Measurements from ENCODE around the gene MYOCOS.
"Not testable (repeated sequence)": the region's sequence is repeated elsewhere in the genome, so short reads cannot be mapped to it uniquely, and the experiment has no call there.

Gene MYOCOS

GRCh38 chr1:171643156-171643555 lies 21.1 kb downstream of the MYOCOS start:
- ATAC-seq (no peak), DNase-seq (no peak)
- Mint-ChIP-seq H3K27ac (peak overlapping the region in 1 of 2 donors; percentile 46), H3K9me3 (no peaks in the 10 kb centered on the region), H3K27me3 (peaks cover 24% of the 10 kb centered on the region), H3K4me1 (peaks cover 13% of the 10 kb centered on the region), H3K4me3 (no peak overlapping the region)

DNA sequence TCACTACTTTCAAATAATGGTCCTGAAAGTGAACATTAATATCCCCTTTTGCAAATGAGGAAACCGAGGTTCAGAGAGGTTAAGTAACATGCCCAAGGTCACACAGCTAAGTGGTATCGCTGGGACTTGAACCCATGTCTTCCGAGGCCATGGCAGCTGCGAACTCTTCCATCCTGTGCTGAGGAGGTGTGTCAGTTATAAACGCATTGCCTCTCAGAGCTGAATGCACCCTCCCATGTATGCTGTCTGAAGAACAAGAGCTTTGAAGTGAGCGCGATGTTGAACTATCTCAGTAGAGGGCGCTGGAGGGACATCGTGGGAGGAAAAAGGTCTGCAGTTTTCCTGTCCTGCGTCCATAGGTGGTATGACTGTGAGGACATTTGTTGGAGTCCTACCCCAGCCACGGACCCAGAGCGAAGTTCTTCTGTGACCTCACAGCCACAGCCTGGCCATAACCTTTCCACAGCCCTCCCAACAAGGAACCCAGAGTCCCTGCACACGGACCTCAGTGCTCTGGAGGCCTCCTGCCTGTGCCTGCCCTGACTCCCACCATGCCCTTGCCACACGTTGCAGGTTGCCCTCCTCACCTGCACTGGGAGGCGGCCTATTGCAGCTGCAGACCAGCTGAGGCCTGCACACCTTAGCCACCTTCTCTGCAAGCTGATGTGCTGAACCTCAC lies 22.9 kb downstream of the MYOCOS start:
- DNase-seq: peak; percentile 65 to 74
- Mint-ChIP-seq H3K4me1 (peaks cover 13% of the 10 kb centered on the region), H3K27ac (peak overlapping the region; percentile 42 to 64), H3K27me3 (peaks cover 24% of the 10 kb centered on the region), H3K4me3 (no peak overlapping the region), H3K9me3 (no peaks in the 10 kb centered on the region)
- peak; percentile 88 for ATAC-seq

- peaks cover 24% of the 10 kb centered on the region for H3K27me3 Mint-ChIP-seq
- H3K4me1 Mint-ChIP-seq: peaks cover 13% of the 10 kb centered on the region
- DNase-seq: no peak
- ATAC-seq: peak; percentile 27
- no peak overlapping the region for H3K4me3 Mint-ChIP-seq
- H3K27ac Mint-ChIP-seq: no peak overlapping the region
- H3K9me3 Mint-ChIP-seq: no peaks in the 10 kb centered on the region
Measured at GRCh38 chr1:171645553-171646248, 23.7 kb downstream of the MYOCOS start.

DNA sequence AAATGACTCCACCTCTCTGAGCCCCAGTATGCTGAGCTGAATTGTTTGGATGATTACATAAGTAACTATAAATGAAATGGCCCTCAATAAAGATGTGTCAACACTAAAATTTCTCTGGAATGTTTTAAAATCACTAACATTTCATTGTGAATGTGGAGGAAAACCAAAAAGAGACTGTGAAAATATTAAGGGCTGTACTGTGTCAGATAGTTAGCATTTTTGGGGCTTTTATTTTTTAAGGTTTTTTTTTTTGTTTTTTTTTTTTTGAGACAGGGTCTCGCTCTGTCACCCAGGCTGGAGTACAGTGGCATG lies 24.2 kb downstream of the MYOCOS start:
- Mint-ChIP-seq H3K9me3 (no peaks in the 10 kb centered on the region), H3K4me3 (no peak overlapping the region), H3K4me1 (peaks cover 13% of the 10 kb centered on the region), H3K27me3 (peaks cover 20% of the 10 kb centered on the region), H3K27ac (no peak overlapping the region)
- DNase-seq: no peak
- no peak for ATAC-seq

- no peak within 1 kb of the TSS for H3K4me3 Mint-ChIP-seq
- H3K27ac Mint-ChIP-seq: no peak within 1 kb of the TSS
- ATAC-seq (peak; percentile 29), DNase-seq (no peak)
- peaks cover 11% of the 10 kb centered on the region for H3K4me1 Mint-ChIP-seq
- no peaks in the 10 kb centered on the region for H3K9me3 Mint-ChIP-seq
- H3K27me3 Mint-ChIP-seq: peaks cover 33% of the 10 kb centered on the region
Measured at GRCh38 chr1:171652234-171652822, 30.3 kb downstream of the MYOCOS start, which contains the start of gene MYOC. Gene MYOC (minus strand): TSS chr1:171652688. CDS start chr1:171652611, 77 bp downstream.

DNA sequence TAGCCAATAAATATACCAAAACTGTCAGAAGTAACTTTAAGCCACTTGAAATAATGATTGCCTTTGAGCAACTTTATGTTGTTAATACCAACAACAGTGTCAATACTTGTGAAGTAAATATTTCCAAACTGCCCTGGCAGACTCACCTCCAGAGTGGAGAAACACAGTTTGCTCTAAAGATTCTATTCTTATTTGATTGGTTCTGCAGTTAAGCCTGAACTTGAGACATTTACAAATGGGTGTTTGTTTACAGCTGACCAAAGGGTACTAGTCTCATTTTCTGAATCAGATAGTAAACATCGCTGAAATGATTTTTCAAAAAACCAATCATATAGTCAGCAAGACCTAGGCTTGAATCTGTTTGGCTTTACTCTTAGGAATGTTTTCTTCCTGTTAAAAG lies 31.8 kb downstream of the MYOCOS start:
- no peak overlapping the region for H3K27ac Mint-ChIP-seq
- no peak overlapping the region for H3K4me3 Mint-ChIP-seq
- DNase-seq: no peak
- H3K4me1 Mint-ChIP-seq: peaks cover 11% of the 10 kb centered on the region
- H3K27me3 Mint-ChIP-seq: peaks cover 33% of the 10 kb centered on the region
- H3K9me3 Mint-ChIP-seq: no peaks in the 10 kb centered on the region
- no peak for ATAC-seq

GRCh38 chr1:171654201-171654941 lies 32.3 kb downstream of the MYOCOS start:
- H3K4me1 Mint-ChIP-seq: peaks cover 11% of the 10 kb centered on the region
- no peaks in the 10 kb centered on the region for H3K9me3 Mint-ChIP-seq
- H3K4me3 Mint-ChIP-seq: no peak overlapping the region
- ATAC-seq: no peak
- H3K27me3 Mint-ChIP-seq: peaks cover 33% of the 10 kb centered on the region
- DNase-seq: no peak
- no peak overlapping the region for H3K27ac Mint-ChIP-seq

DNA sequence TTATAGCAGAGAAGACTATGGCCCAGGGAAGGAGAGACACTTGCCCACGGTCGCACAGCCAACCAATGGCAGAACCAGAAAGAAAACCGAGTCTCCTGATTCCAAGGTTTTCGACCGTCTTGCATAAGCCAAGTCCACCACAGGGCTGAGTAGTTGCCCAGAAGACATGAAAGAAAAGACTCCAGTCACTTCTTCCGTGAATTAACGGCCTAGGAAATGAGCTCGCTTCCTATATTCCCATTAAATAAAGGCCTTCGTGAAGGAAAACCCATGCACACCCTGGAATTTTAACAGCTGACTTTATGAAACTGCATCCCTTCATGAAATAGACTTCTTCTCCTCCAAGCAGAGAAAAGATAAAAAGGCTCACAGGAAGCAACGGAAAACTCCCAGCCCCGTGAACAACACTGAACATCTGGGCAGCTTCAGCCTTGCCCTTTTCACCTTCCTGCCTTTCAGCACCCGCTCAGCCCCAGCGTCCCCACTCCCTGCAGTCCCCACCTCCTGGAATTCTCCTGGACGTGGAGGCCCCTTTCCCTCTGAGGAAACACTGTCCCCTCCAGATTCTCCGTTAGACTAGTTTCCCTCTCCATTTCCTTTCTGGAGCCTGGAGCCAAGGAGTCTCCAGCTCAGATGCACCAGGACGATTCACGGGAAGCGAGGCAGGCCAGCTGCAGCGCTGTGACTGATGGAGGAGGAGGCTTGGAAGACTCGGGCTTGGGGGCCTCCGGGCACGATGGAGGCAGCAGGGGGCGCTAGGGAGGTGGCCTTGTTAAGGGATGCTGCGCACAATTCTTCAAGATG lies 33.1 kb downstream of the MYOCOS start:
- no peak overlapping the region for H3K27ac Mint-ChIP-seq
- H3K4me1 Mint-ChIP-seq: peaks cover 11% of the 10 kb centered on the region
- peak overlapping the region; percentile 59 to 75 for H3K4me3 Mint-ChIP-seq
- H3K27me3 Mint-ChIP-seq: peaks cover 33% of the 10 kb centered on the region
- peak; percentile 84 for ATAC-seq
- peak; percentile 67 to 74 for DNase-seq
- no peaks in the 10 kb centered on the region for H3K9me3 Mint-ChIP-seq

DNA sequence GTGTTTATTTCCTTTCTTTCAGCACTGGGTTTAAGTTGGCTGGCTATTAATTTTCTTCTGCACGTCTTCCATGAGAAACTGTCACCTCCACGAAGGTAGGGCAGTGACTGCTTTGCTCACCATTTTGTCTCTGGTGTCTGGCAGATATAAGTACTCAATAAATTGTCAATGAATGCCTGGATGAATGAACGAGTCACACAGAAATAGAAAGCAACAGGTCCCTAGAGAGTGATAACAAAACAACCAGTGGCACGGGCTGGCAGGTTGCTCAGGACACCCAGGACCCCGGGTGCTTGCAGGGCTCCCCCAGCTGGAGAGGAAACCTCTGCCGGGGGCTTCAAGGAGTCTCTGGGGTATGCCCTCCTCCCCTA lies 33.7 kb downstream of the MYOCOS start:
- peaks cover 33% of the 10 kb centered on the region for H3K27me3 Mint-ChIP-seq
- ATAC-seq (peak; percentile 17), DNase-seq (no peak)
- H3K4me1 Mint-ChIP-seq: peaks cover 11% of the 10 kb centered on the region
- H3K9me3 Mint-ChIP-seq: no peaks in the 10 kb centered on the region
- H3K27ac Mint-ChIP-seq: no peak overlapping the region
- peak overlapping the region; percentile 59 to 75 for H3K4me3 Mint-ChIP-seq

GRCh38 chr1:171656206-171656605 lies 34.2 kb downstream of the MYOCOS start:
- not testable (repeated sequence) for H3K9me3 Mint-ChIP-seq, DNase-seq, H3K4me3 Mint-ChIP-seq, ATAC-seq, H3K27ac Mint-ChIP-seq
- Mint-ChIP-seq H3K27me3 (peaks cover 33% of the 10 kb centered on the region), H3K4me1 (peaks cover 11% of the 10 kb centered on the region)

- no peak overlapping the region for H3K27ac Mint-ChIP-seq
- DNase-seq (no peak), ATAC-seq (no peak)
- H3K4me1 Mint-ChIP-seq: no peaks in the 10 kb centered on the region
- no peaks in the 10 kb centered on the region for H3K9me3 Mint-ChIP-seq
- no peak overlapping the region for H3K4me3 Mint-ChIP-seq
- H3K27me3 Mint-ChIP-seq: no peaks in the 10 kb centered on the region
Measured at GRCh38 chr1:171661076-171661650, 39.1 kb downstream of the MYOCOS start.

DNA sequence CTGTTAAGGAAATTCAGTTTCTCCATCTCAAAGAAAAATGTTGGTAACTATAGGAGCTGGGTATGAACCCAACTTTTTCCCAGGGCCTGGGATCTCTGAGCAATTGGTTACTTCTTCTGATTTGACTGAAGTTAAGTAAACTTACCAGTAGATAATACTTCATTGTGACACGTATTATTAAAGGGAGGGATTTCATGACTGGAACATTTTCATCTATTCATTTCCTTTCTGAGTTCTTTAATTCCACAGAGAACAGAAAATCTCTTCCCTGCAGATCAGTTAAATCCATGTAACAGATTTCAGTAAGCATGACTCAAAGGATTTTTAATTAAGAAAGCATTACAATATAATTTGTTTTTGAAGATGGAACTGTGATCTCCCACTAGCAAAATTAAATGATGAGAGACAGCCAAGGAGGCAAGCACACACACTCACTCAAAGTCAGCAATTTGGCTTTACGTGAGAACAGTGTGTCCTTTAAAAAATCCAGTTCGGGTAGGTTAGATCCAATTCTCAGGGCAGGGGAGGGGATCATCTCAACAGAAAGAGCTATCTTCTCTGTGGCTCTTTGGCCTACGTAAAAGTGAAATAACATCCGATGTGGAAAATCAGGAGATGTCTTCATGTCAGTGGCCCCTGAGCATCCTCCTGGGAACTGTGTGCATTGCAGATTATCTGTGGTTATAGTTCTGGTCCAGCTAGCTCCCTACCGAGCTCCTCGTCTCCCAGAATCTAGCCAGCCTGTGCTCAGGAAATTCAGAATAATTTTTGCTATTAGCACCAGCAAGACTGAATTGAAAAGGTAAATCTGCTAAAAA lies 41.2 kb downstream of the MYOCOS start:
- no peaks in the 10 kb centered on the region for H3K27me3 Mint-ChIP-seq
- ATAC-seq (no peak), DNase-seq (no peak)
- no peaks in the 10 kb centered on the region for H3K9me3 Mint-ChIP-seq
- no peaks in the 10 kb centered on the region for H3K4me1 Mint-ChIP-seq
- no peak overlapping the region for H3K27ac Mint-ChIP-seq
- H3K4me3 Mint-ChIP-seq: no peak overlapping the region

GRCh38 chr1:171663854-171664575 lies 42.0 kb downstream of the MYOCOS start:
- H3K4me3 Mint-ChIP-seq: no peak overlapping the region
- ATAC-seq: no peak

DNA sequence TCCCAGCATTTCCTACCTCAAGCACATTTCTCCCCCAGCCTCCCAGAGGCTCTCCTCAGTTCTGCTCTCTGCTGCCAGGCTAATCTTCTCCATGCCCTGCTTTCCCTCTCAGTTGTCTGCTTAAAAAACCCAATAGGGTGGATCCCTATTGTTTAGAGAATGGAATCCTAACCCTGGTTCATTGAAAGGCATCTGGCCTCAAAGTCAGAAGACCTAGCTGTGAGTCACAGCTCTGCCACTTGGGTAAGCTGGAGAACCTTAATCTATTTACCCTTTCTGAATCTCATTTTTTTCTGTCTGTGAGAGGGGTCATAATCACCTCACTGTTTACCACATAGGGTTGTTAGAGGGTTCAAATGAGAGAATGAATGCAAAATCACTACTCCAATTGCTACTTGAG lies 42.9 kb downstream of the MYOCOS start:
- peak overlapping the region in 1 of 2 donors; percentile 28 for H3K27ac Mint-ChIP-seq
- no peak for DNase-seq
- ATAC-seq: no peak
- H3K27me3 Mint-ChIP-seq: no peaks in the 10 kb centered on the region
- H3K9me3 Mint-ChIP-seq: no peaks in the 10 kb centered on the region
- no peaks in the 10 kb centered on the region for H3K4me1 Mint-ChIP-seq
- H3K4me3 Mint-ChIP-seq: no peak overlapping the region

More at GRCh38 chr1:171663854-171664575, 42.0 kb downstream of the MYOCOS start:
- Mint-ChIP-seq H3K4me1 (no peaks in the 10 kb centered on the region), H3K27me3 (no peaks in the 10 kb centered on the region), H3K9me3 (no peaks in the 10 kb centered on the region), H3K27ac (peak overlapping the region in 1 of 2 donors; percentile 3)
- no peak for DNase-seq

All from stimulated activated naive CD8-positive, alpha-beta T cell treated with anti-CD3 and anti-CD28 coated beads, Interleukin-15, amount 100 ng/mL, for 72 hours (primary cell).